AG04450 (cell line): ENCODE data around the gene CMTM7. TPM values are rescaled to one million over a fixed set of nuclear protein-coding genes. Genes with fewer than 3 reads are reported as not detected.

Experiments used
- CTCF ChIA-PET: fragments of 300-600, 350-600 bp; formaldehyde crosslinking; extraction: SDS; loops from one replicate; lab custom pipeline; 2022; ENCODE audit warnings: antibody characterized with exemption, inconsistent platforms; lab: Charles Lee
- POLR2A ChIA-PET: fragments of 350-600 bp; formaldehyde crosslinking; extraction: SDS; loops from one replicate; lab custom pipeline; 2021; ENCODE audit warnings: antibody characterized with exemption, inconsistent platforms; lab: Yijun Ruan, JAX
- DNase-seq: peaks from one replicate; pipeline ENCODE4 v3.0.0-alpha.2; 2011; ENCODE audit warnings: low read depth, low spot score
- H3K27ac ChIP-seq: one replicate; pipeline ENCODE4 v1.5.1; 2012; ENCODE audit warnings: low read depth, low read length, control low read depth
- H3K27me3 ChIP-seq: one replicate; pipeline ENCODE4 v1.6.0; 2012; ENCODE audit warnings: low read length; ENCODE audit not compliant: control insufficient read depth, insufficient read depth
- H3K4me3 ChIP-seq: 2 replicates; pipeline ENCODE4 v1.5.1; 2011; ENCODE audit warnings: mild to moderate bottlenecking, low read depth, low read length, control low read depth
- H3K9me3 ChIP-seq: 2 replicates; pipeline ENCODE4 v1.5.1; 2012; ENCODE audit warnings: low read length; ENCODE audit not compliant: control insufficient read depth, insufficient read depth
- CTCF ChIP-seq: IDR thresholded peaks from 2 replicates; pipeline ENCODE4 v1.5.1; 2011; ENCODE audit warnings: low read depth, low read length, control low read depth, inconsistent platforms
- polyA plus RNA-seq: library from polyadenylated mRNA; depleted of rRNA; stranded (reverse); fragments of >200 nt; gene quantifications from 2 replicates; pipeline ENCODE4 v1.2.3, GENCODE V29; 2011

The CMTM7 gene
- polyA plus RNA-seq, 1 experiment: 17.3 TPM

GRCh38 chr3:32434206-32434605 is 42.6 kb downstream of the CMTM7 start:
- no peak for TF ChIP-seq CTCF
- no peak overlapping the region for H3K4me3 ChIP-seq
- ChIA-PET POLR2A (interaction anchor here (0.6 kb wide), 1 partner anchor 22 kb away, joined by 3 read pairs; no protein-coding TSS in a partner anchor), CTCF (interaction anchor here (0.5 kb wide), 1 partner anchor 989 kb away, joined by 4 read pairs; no protein-coding TSS in a partner anchor)
- H3K27me3 ChIP-seq: no peaks in the 10 kb centered on the region
- H3K9me3 ChIP-seq: no peaks in the 10 kb centered on the region
- DNase-seq: no peak
- no peak overlapping the region for H3K27ac ChIP-seq

- Histone ChIP-seq H3K9me3 (no peaks in the 10 kb centered on the region), H3K4me3 (no peak overlapping the region), H3K27ac (no peak overlapping the region), H3K27me3 (no peaks in the 10 kb centered on the region)
- DNase-seq: no peak
- CTCF ChIA-PET: no interaction called here
- POLR2A ChIA-PET: no interaction called here
- no peak for TF ChIP-seq CTCF
These were observed 44.5 kb downstream of the CMTM7 start for GRCh38 chr3:32435911-32436815.

- ChIA-PET POLR2A (no interaction called here), CTCF (no interaction called here)
- Histone ChIP-seq H3K9me3 (no peaks in the 10 kb centered on the region), H3K4me3 (no peak overlapping the region), H3K27ac (no peak overlapping the region), H3K27me3 (no peaks in the 10 kb centered on the region)
- DNase-seq: no peak
- TF ChIP-seq CTCF: no peak
These were observed 45.1 kb downstream of the CMTM7 start for GRCh38 chr3:32436816-32437189.

- TF ChIP-seq CTCF: no peak
- H3K27me3 ChIP-seq: no peaks in the 10 kb centered on the region
- no peak overlapping the region for H3K27ac ChIP-seq
- DNase-seq: no peak
- ChIA-PET POLR2A (no interaction called here), CTCF (interaction anchor here (1.0 kb wide), 1 partner anchor 30 kb away, joined by 4 read pairs; no protein-coding TSS in a partner anchor)
- no peaks in the 10 kb centered on the region for H3K9me3 ChIP-seq
- H3K4me3 ChIP-seq: no peak overlapping the region
These were observed 46.2 kb downstream of the CMTM7 start for GRCh38 chr3:32437896-32438295.
